M059J (cell line): Measurements from ENCODE around the gene TSPY9. TPM values are rescaled to one million over a fixed set of nuclear protein-coding genes. Genes with fewer than 3 reads are reported as not detected.
"Not testable (repeated sequence)": the region's sequence is repeated elsewhere in the genome, so short reads cannot be mapped to it uniquely, and the experiment has no call there.

ENCODE experiments used
- DNase-seq: peaks from one replicate; pipeline ENCODE4 v3.0.0-alpha.2; 2012; ENCODE audit warnings: low read depth
- total RNA-seq: library from RNA; depleted of rRNA; stranded (reverse); fragments of >200 nt; shearing (Covaris generic); gene quantifications from 2 replicates; pipeline ENCODE4 v1.2.3, GENCODE V29; 2014; rRNA removed

TSPY9 gene
- not detected in 2 replicates for total RNA-seq

- not testable (repeated sequence) for DNase-seq
Measured at GRCh38 chrY:9486967-9487366, at the start of gene TSPY9. TSS of gene TSPY9 (plus strand) at chrY:9487267. CDS start at chrY:9487313, 46 bp downstream.

GRCh38 chrY:9466655-9467054, 20.4 kb upstream of the TSPY9 start, which contains the start of gene TSPY1:
TSS of gene TSPY1 (plus strand) at chrY:9466955. CDS start at chrY:9467001, 46 bp downstream.
- not testable (repeated sequence) for DNase-seq

GRCh38 chrY:9504396-9504795, 17.3 kb downstream of the TSPY9 start:
- DNase-seq: not testable (repeated sequence)

- DNase-seq: not testable (repeated sequence)
Measured at GRCh38 chrY:9516287-9516686, 29.2 kb downstream of the TSPY9 start.

- not testable (repeated sequence) for DNase-seq
Measured at GRCh38 chrY:9527580-9527979, 40.5 kb downstream of the TSPY9 start, which contains the start of gene TSPY10. TSS of gene TSPY10 (plus strand) at chrY:9527880. CDS start at chrY:9527926, 46 bp downstream.

Other genes starting within 250 kb of the TSPY9 start
- gene TSPY4, start 149.8 kb upstream of the TSPY9 start, total RNA-seq: not detected in 2 replicates
- gene TSPY8, start 129.5 kb upstream of the TSPY9 start, total RNA-seq: not detected in 2 replicates
- gene TSPY3, start 88.8 kb upstream of the TSPY9 start, total RNA-seq: not detected in 2 replicates
- gene TSPY1, start 20.3 kb upstream of the TSPY9 start, total RNA-seq: not detected in 2 replicates
- gene TSPY10, start 40.6 kb downstream of the TSPY9 start, total RNA-seq: not detected in 2 replicates